Measurements from ENCODE around the gene OR52D1. TPM values are rescaled to one million over a fixed set of nuclear protein-coding genes. Genes with fewer than 3 reads are reported as not detected.

The OR52D1 gene
- total and polyA plus RNA-seq, 4 donors, result not detected

DNA sequence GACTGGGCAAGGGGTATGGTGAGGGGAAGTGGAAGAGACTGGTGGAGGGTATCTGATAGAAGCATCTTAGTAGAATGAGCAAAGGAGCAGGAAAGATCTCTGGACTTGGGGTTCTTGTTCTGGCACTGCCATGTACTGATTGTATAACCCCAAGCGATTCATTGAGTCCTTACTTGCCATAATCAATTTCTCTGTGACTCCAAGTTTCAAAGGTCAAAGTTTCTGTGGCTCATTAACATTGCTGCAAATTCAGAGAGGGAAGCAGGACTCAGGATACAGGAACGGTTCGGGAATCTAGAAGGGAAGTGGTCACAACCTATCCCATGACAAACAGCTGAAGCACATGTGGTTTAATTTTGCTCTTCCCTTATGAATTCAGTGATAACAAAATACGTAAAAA lies 39.1 kb upstream of the OR52D1 start:
- no peak overlapping the region for H3K4me3 ChIP-seq (ENCODE audit: low read depth in 1 of 3, low read length in 3 of 3)
- H3K36me3 ChIP-seq (ENCODE audit: control insufficient read depth in 4 of 4, insufficient read depth in 3 of 4, low read depth in 1 of 4, low read length in 3 of 4), result no peaks in the 10 kb centered on the region
- H3K27me3 ChIP-seq (ENCODE audit: control insufficient read depth in 4 of 4, insufficient read depth in 4 of 4, low read length in 3 of 4), result no peaks in the 10 kb centered on the region
- H3K27ac ChIP-seq (ENCODE audit: low read depth in 1 of 2, low read length in 2 of 2), result no peak overlapping the region
- H3K4me1 ChIP-seq (ENCODE audit: control insufficient read depth in 4 of 4, insufficient read depth in 4 of 4, low read length in 3 of 4), result peaks cover 0 to 10% (median 5%) of the 10 kb centered on the region in 4 donors
- H3K9ac ChIP-seq (ENCODE audit: low read depth in 1 of 2, low read length in 2 of 2), result no peak overlapping the region
- no peak for DNase-seq (ENCODE audit: low spot score)
- TF ChIP-seq TAF1 (conservative IDR thresholded peaks at IDR 0.05), result no peak
- TF ChIP-seq YY1 (IDR thresholded peaks at IDR 0.05), result no peak
- no peak for TF ChIP-seq GABPA (IDR thresholded peaks at IDR 0.05 in 1 of 2, conservative IDR thresholded peaks at IDR 0.05 in 1 of 2)
- TF ChIP-seq HNF4G (IDR thresholded peaks at IDR 0.05), result peak; percentile 78
- TF ChIP-seq, protein P1, sequence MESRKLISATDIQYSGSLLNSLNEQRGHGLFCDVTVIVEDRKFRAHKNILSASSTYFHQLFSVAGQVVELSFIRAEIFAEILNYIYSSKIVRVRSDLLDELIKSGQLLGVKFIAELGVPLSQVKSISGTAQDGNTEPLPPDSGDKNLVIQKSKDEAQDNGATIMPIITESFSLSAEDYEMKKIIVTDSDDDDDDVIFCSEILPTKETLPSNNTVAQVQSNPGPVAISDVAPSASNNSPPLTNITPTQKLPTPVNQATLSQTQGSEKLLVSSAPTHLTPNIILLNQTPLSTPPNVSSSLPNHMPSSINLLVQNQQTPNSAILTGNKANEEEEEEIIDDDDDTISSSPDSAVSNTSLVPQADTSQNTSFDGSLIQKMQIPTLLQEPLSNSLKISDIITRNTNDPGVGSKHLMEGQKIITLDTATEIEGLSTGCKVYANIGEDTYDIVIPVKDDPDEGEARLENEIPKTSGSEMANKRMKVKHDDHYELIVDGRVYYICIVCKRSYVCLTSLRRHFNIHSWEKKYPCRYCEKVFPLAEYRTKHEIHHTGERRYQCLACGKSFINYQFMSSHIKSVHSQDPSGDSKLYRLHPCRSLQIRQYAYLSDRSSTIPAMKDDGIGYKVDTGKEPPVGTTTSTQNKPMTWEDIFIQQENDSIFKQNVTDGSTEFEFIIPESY (IDR thresholded peaks at IDR 0.05), result no peak
- no peak for TF ChIP-seq EGR1 (IDR thresholded peaks at IDR 0.05; ENCODE audit: low read depth in 2 of 2)
- peak; percentile 26 for TF ChIP-seq REST (IDR thresholded peaks at IDR 0.05)
- peak; percentile 57 for TF ChIP-seq SP1 (IDR thresholded peaks at IDR 0.05)
- TF ChIP-seq FOXA1 (IDR thresholded peaks at IDR 0.05), result no peak
- TF ChIP-seq RAD21 (IDR thresholded peaks at IDR 0.05), result peak in 1 of 2 donors; percentile 19
- peak; percentile 21 to 48 for TF ChIP-seq RXRA (IDR thresholded peaks at IDR 0.05)
- TF ChIP-seq ATF3 (IDR thresholded peaks at IDR 0.05), result no peak
- TF ChIP-seq NR2F2 (IDR thresholded peaks at IDR 0.05), result no peak
- TF ChIP-seq, protein P2, sequence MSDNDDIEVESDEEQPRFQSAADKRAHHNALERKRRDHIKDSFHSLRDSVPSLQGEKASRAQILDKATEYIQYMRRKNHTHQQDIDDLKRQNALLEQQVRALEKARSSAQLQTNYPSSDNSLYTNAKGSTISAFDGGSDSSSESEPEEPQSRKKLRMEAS (IDR thresholded peaks at IDR 0.05), result no peak
- TF ChIP-seq CTCF (IDR thresholded peaks at IDR 0.05; ENCODE audit: low read depth, low read length, missing input control), result no peak
- TF ChIP-seq JUND (IDR thresholded peaks at IDR 0.05), result no peak
- peak; percentile 79 to 92 for TF ChIP-seq HNF4A (conservative IDR thresholded peaks at IDR 0.05)
- TF ChIP-seq FOXA2 (IDR thresholded peaks at IDR 0.05), result no peak
- H3K9me3 ChIP-seq (ENCODE audit: control insufficient read depth in 4 of 4, low read length in 3 of 4), result no peaks in the 10 kb centered on the region
- WGBS, result 27% methylated on average over 4 of the region's 4 CpGs

All from liver (tissue), 9 donors.